ENCODE data around the gene MAP3K5. TPM values are rescaled to one million over a fixed set of nuclear protein-coding genes. Genes with fewer than 3 reads are reported as not detected.

Gene MAP3K5
- total and polyA plus RNA-seq, 2 donors (not counting 3 experiments of a cell fraction or from before 2014, with no cell fraction given) = 1.5 to 7.0 TPM

- Histone ChIP-seq H3K36me3 (ENCODE audit: control insufficient read depth in 2 of 2, extremely low read depth in 1 of 2, insufficient read depth in 2 of 2, low read length in 2 of 2) (no peaks in the 10 kb centered on the region), H3K9me1 (replicated peaks; ENCODE audit: control insufficient read depth, extremely low read depth, insufficient read depth, low read length) (no peaks in the 10 kb centered on the region), H2AFZ (ENCODE audit: low read depth, low read length) (no peak overlapping the region), H3K9me3 (replicated peaks; ENCODE audit: control insufficient read depth, insufficient read depth, low read length) (no peaks in the 10 kb centered on the region), H4K20me1 (replicated peaks; ENCODE audit: control insufficient read depth, extremely low read depth, insufficient read depth, low read length) (no peaks in the 10 kb centered on the region), H3K4me2 (ENCODE audit: insufficient read depth, low read length) (no peak overlapping the region), H3K27me3 (ENCODE audit: control insufficient read depth in 2 of 2, insufficient read depth in 2 of 2, low read length in 2 of 2) (peaks cover 11 to 14% of the 10 kb centered on the region in 2 experiments), H3K4me3 (replicated peaks in 1 of 3; ENCODE audit: insufficient read depth in 1 of 3, low read depth in 1 of 3, low read length in 3 of 3) (no peak overlapping the region), H3K4me1 (ENCODE audit: control insufficient read depth, extremely low read depth, insufficient read depth, low read length) (no peaks in the 10 kb centered on the region), H3K9ac (replicated peaks; ENCODE audit: extremely low read depth, insufficient read depth, low read length) (no peak overlapping the region), H3K79me2 (ENCODE audit: control insufficient read depth, insufficient read depth, low read length) (no peaks in the 10 kb centered on the region), H3K27ac (ENCODE audit: insufficient read depth, low read depth, low read length) (no peak overlapping the region)
- intact Hi-C loops (cut with micrococcal nuclease) = no loop called here
- CTCF ChIA-PET = no interaction called here
- POLR2A ChIA-PET = no interaction called here
- no peak for TF ChIP-seq FOS (IDR thresholded peaks at IDR 0.05; ENCODE audit: borderline replicate concordance, insufficient read depth, low read length)
- no peak for TF ChIP-seq CTCF (IDR thresholded peaks at IDR 0.05; ENCODE audit: extremely low read depth in 1 of 2, insufficient read depth in 1 of 2, low read depth in 1 of 2, low read length in 2 of 2)
- TF ChIP-seq MYC (IDR thresholded peaks at IDR 0.05; ENCODE audit: low read depth, low read length) = no peak
- no peak for TF ChIP-seq EZH2 (IDR thresholded peaks at IDR 0.05; ENCODE audit: borderline replicate concordance, low read depth, low read length, severe bottlenecking)
- TF ChIP-seq POLR2AphosphoS5 (IDR thresholded peaks at IDR 0.05; ENCODE audit: insufficient read depth, low read depth, low read length) = no peak
- TF ChIP-seq GATA2 (IDR thresholded peaks at IDR 0.05; ENCODE audit: insufficient read depth, insufficient read length, low read depth, low read length) = no peak
- no peak for FAIRE-seq
- DNase-seq (ENCODE audit: low read depth, low spot score) = no peak
- BruUV-seq (replicated peaks) = no TSS peak
- dilution Hi-C loops (cut with MboI; ENCODE audit: extremely low pct_ligation_motif_present, low sequenced_read_pairs) = no loop called here
Observed at GRCh38 chr6:136520517-136520916, 271.8 kb downstream of the MAP3K5 start.

Data from endothelial cell of umbilical vein (primary cell).